Cortex of kidney (tissue), 1 donor: ENCODE data around the gene NEK11.

ENCODE experiments used
- DNase-seq: peaks from one replicate; lab custom pipeline; 2025; lab: John Stamatoyannopoulos, UW

NEK11 gene

DNA sequence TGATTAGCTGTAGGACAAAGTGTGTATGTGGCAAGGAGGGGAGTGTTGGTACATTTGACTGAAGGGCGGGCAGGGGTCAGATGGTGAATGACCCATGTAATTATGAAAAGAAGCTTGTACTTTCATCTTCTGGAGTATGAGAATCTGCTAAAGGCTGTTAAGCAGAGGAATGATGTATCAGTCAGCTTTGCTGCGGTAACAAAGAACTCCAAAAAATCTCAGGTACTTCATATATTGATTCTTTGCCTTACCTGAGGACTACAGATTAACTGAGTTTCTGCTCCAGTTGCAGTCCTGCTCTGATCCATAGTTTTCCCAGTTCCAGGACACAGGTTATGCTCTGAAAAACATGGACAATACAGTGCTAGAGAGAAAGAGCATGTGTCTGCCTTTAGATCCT lies 115.1 kb downstream of the NEK11 start:
- DNase-seq: no peak

DNA sequence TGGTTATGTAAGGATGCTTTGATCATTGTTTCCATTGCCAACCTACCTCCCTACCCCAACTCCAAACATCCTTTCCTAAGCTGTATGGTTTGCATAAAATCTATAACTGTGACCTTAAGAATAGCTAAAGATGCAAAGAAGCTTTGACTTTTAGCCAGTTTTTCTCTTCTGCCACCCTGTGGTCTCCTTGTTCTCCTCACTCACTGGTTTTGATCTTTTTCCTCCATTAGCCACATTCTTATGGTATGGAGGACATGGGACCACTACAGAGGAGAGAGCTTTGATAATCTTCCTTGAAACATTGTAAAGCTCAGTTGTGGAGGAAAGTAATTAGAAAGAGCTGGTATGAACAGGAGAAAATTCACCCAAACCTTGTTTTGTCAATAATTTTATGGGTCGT lies 115.9 kb downstream of the NEK11 start:
- DNase-seq: no peak

DNA sequence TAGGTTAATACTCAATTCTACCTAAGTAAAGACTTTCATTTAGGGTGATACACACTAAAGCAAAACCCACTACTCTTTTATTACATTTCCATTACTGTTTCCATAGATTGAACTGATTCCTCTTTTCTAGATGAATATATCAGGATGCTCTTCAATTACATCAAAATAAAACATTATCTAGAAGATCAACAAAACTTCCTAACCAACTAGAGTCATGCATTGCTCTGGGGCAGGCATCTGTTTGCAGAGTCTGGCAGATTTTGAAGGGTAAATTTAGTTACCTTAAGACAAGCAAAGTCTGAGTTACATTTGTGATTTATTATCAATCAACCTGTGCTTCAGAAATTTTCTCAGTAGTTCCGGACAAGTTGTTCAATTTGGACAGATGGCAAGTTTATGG lies 117.1 kb downstream of the NEK11 start:
- DNase-seq: no peak

DNA sequence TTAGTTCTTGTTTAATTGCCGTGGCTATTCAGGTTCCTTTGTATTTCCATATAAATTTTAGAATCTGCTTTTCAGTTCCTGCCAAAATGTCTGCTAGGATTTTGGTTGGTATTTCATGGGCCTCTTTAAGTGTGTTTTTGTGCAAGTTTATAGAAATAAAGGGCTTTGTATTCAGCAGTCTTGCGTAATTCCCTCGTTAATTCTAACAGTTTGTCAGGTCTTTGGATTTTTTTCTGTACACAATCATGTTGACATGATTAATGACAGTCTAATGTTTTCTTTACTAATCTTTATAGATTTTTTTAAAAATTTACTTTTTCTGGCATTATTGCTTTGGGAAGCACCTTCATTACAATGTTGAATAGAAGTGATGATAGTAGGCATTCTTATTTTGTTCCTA lies 120.9 kb downstream of the NEK11 start:
- no peak for DNase-seq

DNA sequence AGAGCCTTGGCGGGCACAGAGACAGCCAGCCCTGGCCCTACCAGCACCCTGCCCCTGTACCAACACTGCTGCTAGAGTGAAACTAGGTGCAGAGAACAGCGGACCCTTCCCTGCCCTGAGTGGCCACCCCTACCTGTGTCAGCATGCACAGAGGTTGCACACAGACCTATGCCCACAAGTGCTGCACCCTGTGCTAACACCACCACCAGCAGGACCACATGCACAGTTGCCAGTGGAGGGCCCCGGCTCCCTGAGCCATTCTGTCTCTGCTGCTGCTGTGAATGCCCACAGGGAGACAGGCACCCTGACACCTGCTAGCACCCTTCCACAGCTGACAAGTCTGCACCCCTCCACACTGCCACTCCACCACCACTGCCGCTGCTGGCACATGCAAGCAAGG lies 131.8 kb downstream of the NEK11 start:
- DNase-seq: no peak

DNA sequence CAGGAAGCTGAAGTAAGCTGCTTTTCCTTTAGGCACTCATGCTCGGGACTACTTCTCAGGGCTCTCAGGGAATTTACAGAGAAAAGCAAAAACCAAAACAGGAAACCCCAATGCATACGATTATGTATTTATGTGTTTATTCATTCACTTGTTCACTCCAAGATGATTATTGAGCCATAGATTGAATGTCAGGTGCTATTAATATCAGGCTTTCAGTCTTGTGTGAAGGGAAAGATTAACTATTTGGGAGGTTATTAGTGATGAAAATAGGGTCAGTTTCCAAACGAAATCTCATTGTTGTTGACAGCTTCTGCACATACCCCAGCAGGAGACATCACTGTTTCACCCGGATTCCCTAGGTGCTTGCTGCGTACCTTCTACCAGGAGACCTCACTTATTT lies 135.8 kb downstream of the NEK11 start:
- DNase-seq: no peak

DNA sequence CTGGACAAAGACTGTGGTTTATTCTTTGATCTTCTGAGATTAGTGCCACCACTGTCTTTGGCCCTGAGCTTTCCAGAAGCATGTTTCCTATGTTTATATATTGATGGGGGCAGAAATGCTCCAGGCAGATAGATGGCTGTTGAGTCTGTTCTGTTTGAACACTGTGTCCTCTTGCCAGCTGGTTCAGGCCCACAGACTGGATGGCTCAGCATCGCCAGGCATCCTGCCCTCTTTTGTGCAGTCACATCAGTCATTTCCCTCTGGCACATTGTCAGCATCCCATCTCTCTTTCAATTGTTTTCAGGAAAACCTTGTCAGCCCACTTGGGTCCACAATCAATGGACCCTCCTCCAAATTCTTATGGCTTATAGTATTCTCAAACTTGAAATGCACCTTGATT lies 141.2 kb downstream of the NEK11 start:
- DNase-seq: no peak

DNA sequence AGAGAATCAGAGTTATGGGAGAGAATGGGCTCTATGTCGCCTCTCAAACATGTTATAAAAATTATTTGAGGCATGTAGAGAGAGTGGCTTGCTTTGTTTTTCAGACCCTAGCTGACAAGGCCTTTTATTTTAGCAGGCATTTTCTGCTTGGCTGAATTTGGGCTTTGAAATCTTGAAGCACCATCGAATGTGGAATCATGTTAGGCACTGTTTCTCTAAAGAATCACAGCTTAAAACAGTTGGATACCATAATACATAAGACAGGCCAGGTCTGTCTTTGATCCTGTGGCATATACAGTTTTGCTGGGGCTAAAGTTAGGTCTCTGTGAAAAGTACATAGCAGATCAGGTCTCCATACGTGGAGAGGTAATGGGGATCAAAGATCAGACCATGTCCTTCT lies 142.7 kb downstream of the NEK11 start:
- DNase-seq: no peak

DNA sequence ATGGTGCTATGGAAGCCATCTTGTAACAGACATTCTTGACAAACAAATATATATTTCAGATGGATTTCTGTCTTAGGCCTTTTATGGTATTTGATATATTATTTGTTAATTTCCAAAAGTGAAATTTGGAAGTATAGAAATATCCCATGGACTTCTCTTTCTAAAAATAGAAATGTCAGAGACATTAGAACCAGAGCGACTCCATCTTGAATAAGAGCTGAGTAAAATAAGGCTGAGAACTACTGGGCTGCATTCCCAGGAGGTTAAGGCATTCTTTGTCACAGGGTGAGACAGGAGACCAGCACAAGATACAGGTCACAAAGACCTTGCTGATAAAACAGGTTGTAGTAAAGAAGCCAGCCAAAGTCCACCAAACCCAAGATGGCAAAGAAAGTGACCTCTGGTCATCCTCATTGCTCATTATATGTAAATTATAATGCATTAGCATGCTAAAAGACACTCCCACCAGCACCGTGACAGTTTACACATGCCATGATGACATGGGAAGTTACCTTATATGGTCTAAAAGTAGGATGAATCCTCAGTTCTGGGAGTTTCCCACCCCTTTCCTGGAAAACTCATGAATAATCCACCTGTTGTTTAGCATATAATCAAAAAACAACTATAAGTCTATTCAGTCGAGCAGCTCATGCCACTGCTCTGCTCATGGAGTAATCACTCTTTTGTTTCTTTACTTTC lies 146.0 kb downstream of the NEK11 start:
- DNase-seq: no peak

DNA sequence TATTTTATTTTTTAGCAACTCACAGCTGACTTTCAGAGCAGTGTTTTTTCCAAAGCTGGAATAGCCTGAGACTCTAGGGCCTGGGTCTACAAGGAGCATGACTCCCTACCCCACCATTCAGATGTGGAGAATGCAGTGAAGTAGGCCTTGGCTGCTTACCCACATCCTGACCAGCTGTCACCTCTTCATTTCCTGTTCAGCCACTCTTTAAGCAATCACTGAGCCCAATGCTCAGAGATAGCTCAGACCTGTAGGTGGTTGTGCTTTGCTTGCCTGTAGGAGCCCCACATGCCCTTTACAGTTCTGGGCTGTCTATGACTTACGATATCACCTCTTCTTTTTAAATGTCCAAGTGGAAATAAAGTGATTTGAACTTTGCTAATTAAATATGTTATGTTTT lies 148.1 kb downstream of the NEK11 start:
- DNase-seq: no peak

DNA sequence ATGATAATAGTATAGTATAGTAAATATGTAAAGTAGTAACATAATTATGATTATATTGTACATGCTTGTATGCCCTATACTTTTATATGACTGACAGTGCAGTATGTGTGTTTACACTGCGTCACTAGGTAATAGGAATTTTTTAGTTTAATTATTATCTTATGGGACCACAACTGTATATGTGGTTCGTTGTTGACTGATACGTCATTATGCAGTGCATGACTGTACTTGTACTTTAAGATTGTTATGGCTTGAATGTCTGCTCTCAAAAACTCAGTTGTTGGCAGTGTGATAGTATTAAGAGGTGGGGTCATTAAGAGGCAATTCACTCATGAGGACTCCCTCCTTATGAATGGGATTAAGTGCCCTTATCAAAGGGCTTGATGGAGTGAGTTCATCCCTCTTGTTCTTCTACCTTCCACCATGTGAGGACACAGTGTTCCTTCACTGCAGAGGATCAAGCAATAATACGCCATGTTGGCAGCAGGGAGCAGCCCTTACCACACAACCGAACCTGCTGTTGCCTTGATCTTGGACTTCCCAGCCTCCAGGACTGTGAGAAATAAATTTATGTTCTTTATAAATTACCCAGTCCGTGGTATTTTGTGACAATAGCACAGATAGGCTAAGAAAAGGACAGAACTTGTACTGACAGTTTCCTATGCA lies 152.2 kb downstream of the NEK11 start:
- no peak for DNase-seq

DNA sequence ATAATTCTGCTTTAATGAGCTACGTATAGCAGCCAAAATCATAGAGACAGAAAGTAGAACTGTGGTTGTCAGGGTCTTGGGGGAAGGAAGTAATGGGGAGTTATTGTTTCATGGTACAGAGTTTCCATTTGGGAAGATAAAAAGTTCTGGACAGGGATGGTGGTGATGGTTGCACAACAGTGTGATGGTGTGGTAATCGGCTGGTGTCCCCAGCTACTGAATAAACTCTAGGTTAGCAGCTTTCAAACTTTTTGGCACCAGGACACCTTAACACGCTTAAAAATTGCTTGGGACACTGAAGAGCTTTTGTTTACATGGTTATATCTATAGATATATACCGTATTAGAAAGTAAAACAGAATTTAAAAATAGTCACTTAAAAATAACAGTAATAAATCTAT lies 166.0 kb downstream of the NEK11 start:
- DNase-seq: no peak

DNA sequence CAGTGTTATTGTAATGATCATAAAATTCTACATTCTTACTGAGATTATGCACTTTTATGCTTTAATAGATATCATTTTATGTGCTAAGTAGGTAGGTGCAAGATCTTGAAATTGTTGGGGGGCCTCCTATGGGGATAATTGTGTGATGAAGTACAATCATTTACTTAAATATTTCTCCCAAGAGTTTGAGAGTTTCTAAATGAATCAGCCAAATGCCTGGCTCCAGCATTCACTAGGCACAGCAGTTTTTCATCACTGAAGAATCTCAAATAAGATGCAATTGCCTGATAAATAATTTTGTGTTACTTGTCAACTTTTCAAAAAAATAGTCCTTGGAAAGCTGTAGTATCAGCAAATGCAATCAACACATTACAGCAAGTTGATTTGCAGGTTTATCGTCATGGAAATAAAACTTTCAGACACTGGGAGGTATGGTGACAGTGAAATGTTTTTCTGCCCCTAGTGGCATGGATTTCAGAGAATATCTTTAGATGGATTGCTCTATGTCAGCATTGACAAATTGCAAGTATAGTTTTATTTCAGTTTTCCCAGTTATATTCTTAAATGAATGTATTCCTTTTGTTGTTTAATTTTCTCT lies 167.1 kb downstream of the NEK11 start:
- DNase-seq: no peak

DNA sequence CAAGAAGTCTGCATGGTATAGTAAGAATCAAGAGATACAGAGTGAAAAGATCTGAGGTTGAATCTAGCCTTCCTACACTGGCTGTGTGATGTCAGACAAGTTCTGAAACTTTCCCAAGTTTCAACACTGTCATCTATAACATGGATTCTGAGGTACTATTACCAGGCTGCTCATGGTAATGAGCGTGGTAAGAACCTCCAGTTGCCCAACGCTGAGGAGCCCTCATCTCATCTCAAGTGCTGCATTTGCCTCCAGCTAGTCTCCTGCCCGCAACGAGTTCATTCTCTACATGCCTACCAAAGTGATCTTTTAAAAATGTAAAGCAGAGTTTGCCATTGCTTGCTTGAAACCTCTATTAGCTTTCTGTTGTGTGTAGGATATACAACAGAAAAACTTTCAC lies 168.1 kb downstream of the NEK11 start:
- DNase-seq: no peak

DNA sequence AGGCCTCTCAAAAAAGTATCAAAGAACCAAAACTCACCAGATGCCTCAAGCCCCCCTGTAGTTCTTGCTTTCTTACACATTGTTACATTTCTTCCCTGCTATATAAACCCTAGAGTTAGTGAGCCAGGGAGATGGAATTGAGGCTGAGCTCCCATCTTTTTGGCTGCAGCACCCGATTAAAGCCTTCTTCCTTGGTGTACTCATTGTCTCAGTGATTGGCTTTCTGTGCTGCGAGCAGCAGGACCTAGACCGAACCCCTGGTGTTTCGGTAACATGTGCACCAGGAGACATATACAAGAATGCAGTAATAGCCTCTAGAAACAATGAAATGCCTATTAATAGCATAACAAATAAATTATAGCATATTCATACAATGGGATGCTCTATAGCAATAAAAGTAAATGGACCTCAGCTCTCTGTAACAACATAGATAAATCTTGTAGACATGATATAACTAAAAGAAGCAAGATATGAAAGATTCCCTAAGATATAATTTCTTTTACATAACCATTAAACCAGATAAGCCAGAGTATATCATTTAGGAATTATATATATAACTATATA lies 174.0 kb downstream of the NEK11 start:
- DNase-seq: no peak

DNA sequence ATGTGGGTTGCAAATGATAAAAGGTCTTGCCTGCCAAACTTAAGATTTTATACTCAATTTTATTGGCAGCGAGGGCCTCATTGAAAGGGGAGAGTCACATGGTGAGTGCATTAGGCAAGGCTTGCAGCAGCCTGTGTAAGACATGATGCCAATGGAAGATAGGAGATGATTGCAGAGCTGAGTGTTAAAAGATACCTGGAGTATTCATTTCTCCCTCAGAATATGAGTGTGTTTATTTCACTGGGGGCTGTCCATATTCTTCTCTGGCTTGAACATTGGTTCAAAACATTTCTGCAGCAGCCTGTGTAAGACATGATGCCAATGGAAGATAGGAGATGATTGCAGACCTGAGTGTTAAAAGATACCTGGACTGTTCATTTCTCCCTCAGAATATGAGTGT lies 189.7 kb downstream of the NEK11 start:
- DNase-seq: no peak

DNA sequence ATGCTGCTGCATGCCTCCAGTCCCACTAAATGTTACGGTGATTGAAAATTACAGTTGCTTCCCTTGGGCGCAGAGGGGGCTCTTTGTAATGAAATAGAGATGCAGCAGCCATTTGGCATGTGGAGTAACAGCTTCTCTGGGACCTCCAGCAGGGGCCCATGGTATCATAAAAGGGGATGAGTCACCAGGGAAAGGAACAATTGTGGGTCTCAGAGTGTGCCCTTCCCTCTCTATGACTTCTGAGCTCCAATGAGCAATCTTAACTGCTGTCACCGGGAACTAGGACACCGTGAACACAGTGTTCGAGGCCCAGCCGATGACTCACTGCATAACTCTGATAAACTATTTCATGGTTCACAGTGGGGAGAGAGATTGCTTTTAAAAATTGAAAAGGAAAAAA lies 190.1 kb downstream of the NEK11 start:
- no peak for DNase-seq

DNA sequence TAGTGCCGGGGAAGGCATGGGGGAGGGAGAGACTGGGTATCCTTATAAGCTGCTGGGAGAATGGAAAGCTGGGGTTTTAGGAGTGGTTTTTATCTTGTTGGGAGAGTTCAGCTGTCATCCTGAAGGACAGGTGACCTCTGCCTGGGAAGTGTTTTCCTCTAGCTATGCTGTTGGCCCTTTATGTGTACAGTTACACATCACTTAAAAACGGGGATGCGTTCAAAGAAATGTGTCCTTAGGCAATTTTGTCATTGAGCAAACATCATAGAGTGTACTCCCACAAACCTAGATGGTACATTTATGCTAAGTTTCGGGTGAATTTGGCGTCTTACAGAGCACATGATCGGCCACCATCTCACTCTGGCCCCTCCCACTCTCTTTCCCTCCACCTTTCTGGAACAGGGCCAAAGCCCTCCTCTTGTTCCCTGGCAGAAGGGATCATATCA lies 190.6 kb downstream of the NEK11 start:
- DNase-seq: no peak

DNA sequence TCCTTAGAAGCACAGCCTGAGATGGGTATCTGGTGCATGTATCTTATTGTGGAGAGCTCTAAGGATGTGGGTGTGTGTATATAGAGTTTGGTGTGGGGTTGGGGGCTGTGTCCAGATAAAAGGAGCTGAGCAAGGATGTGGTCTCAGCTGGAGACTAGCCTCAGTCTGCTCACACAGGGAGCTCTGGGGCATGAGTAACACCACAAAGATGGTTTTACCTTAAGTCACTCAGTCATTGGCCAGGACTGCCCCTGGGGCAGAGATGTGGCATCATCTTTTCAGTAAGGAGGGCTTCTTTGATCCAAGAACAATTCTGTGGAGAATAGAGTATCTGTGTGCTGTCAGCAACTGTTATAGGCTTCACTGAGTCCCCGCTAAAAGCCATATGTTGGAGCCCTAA lies 191.5 kb downstream of the NEK11 start:
- no peak for DNase-seq

DNA sequence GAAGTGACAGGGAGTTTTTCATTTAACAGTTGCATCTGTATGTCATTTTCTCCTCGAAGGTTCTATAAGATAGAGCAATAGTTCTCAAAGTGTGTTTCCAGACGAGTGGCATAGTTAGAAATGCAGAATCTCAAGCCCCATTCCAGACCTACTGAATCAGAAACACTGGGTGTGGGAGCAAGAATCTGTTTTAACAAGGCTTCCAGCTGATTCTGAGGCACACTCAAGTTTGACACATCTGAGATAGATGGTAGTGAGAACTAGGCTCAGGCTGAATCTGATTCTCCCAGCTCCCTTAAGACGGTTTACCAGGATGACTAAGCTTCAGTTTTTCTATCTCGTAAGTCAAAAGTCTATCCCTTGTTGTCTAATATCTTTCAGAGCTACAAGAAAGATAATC lies 195.1 kb downstream of the NEK11 start:
- DNase-seq: no peak

DNA sequence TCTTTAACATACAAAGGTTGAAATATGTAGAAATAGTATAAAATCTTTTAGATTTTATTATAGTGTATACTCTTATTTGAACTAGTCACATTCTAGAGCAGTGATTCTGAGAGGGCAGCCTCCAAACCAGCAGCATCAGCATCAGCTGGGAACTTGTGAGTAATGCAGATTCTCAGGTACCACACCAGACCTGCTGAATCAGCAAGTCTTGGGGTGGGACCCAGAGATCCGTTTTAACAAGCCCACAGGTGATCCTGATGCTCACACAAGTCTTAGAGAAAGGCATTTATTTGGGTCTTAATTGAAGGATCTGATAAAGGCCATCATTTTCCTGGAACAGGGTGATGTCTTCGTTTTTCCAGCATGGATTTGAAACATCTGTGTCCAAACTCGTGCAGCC lies 195.9 kb downstream of the NEK11 start:
- DNase-seq: no peak

DNA sequence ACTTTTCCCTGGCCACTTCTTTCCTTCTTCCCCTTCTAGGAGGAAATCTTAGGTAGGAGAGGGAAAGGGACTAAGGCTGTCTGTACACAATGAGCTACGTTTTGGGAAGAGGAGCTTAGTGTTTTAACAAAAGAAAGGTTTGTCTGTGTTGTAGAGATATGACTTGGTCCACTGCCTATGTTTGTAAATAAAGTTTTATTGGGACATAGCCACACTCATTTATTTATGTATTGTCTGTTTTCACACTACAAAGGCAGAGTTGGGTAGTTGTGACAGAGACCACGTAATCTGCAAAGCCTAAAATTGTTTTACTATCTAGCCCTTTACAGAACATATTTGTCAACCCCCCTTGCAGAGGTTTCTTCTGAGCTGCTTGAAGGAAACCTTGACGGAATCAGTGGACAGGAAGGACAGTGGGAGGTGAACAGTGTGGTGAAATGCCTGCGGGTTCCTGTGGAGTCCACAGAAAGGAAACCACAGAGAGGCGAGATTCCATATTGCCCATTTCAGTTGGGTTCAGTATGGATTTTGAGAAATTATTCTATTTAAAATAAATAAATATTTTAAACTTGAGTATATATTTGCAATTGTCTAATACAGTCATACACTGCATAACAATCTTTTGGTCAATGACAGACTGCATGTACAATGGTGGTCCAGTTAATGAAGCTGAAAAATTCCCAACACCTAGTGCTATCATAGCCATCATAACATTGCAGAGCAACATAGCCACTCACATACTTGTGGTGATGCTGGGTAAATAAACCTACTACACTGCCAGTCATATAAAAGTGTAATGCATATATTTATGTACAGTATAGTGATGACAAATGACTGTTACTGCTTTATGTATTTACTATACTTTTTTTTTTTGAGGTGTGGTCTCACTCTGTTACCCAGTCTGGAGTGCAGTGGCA lies 197.0 kb downstream of the NEK11 start:
- no peak for DNase-seq
